D721Med (cell line): ENCODE data around the gene XPO5.

Experiments
- DNase-seq: peaks from one replicate; pipeline ENCODE4 v3.0.0; 2011; ENCODE audit warnings: low spot score; ENCODE audit not compliant: insufficient read length
- FAIRE-seq: peaks from 2 replicates; lab custom pipeline; 2011; peaks lifted over from hg19 to GRCh38; lab: Jason Lieb, UNC
- CTCF ChIP-seq: IDR thresholded peaks from 2 replicates; pipeline ENCODE4 v1.5.1; 2012; ENCODE audit warnings: mild to moderate bottlenecking, control low read depth; ENCODE audit not compliant: insufficient read depth; ENCODE audit errors: missing control alignments

XPO5 gene

DNA sequence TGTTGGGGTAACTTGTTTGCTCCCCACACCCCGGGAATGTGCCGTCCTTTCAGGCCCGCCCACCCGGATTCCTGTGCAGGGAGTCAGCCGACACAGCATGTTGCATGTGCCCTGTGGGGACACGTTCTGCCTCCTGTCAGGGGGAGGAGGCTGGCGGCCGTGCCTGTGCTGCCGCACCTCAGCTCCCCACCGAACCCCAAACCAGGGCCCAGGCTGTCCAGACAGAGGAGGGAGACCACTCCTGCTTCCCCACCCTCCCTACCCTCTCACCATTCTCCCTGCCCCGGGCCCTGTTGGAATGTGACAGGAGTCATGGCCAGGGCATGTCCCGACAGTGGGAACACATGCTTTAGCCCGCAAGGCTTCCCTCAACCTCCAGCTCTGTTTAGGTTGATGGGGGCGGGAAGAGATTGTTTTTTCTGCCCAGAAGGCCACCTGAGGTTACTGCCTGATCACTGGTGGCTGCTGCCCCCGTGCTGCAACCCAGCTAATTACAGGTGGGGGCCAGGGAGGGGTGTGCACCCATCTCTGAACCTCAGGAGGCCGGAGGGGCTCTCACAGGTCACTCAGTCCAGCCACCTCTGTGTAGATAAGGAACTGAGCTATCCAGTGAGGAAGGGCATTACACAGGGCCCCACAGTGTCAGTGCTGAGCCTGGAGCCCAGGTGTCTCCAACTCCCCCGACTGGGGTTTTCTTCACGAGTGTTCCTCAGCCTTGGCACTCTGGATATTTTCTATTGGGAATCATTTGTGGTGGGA is 79.3 kb downstream of the XPO5 start:
- DNase-seq (peak; percentile 70), FAIRE-seq (no peak)
- TF ChIP-seq CTCF: peak; percentile 32

DNA sequence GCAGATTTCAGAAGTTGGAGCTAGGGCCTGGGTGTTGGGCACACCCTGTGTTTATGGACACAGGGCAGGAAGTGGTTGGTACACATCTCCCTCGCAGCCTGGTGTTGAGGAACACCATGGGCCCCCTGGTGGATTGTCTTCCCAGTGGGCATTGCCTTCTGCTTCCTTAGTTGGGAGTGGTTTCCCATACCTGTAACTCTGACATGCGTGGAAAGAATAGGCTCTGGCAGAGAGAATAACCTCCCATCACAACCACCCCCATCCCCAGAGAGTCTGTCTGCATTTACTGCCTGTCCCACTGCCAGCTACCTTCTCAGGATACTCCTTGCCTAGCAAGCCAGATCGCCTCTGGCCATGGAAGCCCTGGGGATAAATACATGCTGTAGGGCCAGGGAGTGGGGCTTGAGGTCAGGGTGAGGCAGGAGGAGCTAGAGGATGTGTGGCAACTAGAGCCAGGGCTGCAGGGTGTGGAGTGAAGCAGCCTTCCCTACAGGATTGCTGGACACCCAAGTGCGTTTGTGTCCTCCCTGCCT is 80.4 kb downstream of the XPO5 start:
- no peak for DNase-seq
- peak; percentile 4 for TF ChIP-seq CTCF
- FAIRE-seq: no peak

- DNase-seq (no peak), FAIRE-seq (no peak)
- TF ChIP-seq CTCF: no peak
Observed at GRCh38 chr6:43494766-43495165, 81.1 kb downstream of the XPO5 start.

- no peak for FAIRE-seq
- TF ChIP-seq CTCF: no peak
- no peak for DNase-seq
Observed at GRCh38 chr6:43494321-43494720, 81.5 kb downstream of the XPO5 start.

- DNase-seq (no peak), FAIRE-seq (no peak)
- TF ChIP-seq CTCF: no peak
Observed at GRCh38 chr6:43493833-43494232, 82.0 kb downstream of the XPO5 start.

DNA sequence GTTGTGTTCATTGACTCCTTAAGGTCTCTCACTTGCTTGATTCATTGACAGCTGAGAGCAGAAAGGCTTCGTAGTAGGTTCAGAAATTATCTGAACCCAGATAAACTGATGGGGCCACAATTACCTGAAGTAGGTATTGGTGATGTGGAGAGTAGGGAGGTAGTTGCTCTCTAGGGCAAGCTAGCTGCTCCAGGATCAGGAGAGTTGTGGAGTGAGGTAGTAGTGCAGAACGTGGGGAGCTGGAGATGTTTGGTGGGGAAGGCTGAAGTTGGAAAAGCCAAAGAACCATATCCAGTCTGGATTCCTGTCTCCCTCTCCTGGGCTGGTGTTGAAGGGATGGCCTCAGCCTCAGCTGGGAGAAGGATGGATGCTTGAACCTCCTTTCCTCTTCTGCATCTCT is 82.6 kb downstream of the XPO5 start:
- DNase-seq (no peak), FAIRE-seq (no peak)
- TF ChIP-seq CTCF: no peak

DNA sequence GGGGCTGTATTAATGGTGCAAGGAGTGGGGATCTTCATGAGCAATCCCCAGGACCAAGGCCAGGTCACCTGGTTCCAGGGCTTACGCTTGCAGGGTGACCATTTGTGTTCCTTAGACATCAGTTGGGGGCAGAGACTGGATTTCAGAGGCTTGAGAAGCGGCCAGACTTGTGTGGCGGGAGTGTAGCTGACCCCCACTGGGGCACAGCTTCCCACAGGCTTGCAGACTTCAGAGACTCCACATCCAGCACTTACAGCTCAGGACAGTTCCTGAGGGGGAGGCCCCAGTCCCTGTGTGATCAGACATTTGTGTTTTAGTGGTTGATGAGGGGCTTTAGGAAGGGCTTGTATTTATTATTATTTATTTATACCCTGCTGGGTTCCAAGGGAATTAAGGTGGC is 83.2 kb downstream of the XPO5 start:
- FAIRE-seq (no peak), DNase-seq (no peak)
- TF ChIP-seq CTCF: no peak
